Tibial nerve (tissue), 3 donors: ENCODE measurements around the gene ZFYVE19.

Source experiments
- CTCF ChIP-seq, 5 experiments: fragments of 200-600 bp in 3 of 5; fragments of 450-650 bp in 2 of 5; sonication (generic) in 3 of 5; IDR thresholded peaks; one replicate each; pipeline ENCODE4 v1.5.1; 2016 to 2019; ENCODE audit warnings: antibody characterized with exemption in 5 of 5, mild to moderate bottlenecking in 3 of 5, moderate library complexity in 2 of 5
- POLR2A ChIP-seq, 2 donors: fragments of 450-650 bp; IDR thresholded peaks; one replicate each; pipeline ENCODE4 v1.6.1; 2017; ENCODE audit warnings: antibody characterized with exemption in 2 of 2, mild to moderate bottlenecking in 2 of 2, moderate library complexity in 2 of 2

- TF ChIP-seq CTCF (IDR thresholded peaks at IDR 0.05), result no peak
- TF ChIP-seq POLR2A (IDR thresholded peaks at IDR 0.05), result no peak
These were observed 36.7 kb upstream of the ZFYVE19 start for GRCh38 chr15:40770147-40770721.
